NCI-H510A treated with DMSO at 0.1 percent for 48 hours (cell line): ENCODE data around the gene CPED1.
"Not testable (repeated sequence)": the region's sequence is repeated elsewhere in the genome, so short reads cannot be mapped to it uniquely, and the experiment has no call there.

Source experiments
- DNase-seq: peaks from one replicate; lab custom pipeline; 2025; lab: John Stamatoyannopoulos, UW

Gene CPED1

DNA sequence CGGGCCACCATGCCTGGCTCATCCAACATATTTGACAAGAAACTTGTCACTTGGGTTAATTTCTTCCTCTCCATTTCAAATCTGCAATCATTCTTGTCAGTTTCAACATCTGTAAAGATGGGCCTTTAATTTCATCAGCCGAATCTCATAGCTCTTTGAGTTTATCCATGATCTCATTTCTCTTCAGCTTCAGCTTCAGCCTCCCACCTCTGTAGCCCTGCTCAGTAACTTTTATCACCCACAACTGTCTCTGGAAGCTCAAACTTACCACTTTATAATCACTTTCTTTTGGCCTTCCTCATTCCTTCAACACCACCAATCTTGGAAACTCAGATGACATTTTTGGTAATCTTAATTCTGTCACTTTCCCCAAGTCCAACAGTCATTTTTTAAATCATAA is 83.2 kb downstream of the CPED1 start:
- no peak for DNase-seq

DNA sequence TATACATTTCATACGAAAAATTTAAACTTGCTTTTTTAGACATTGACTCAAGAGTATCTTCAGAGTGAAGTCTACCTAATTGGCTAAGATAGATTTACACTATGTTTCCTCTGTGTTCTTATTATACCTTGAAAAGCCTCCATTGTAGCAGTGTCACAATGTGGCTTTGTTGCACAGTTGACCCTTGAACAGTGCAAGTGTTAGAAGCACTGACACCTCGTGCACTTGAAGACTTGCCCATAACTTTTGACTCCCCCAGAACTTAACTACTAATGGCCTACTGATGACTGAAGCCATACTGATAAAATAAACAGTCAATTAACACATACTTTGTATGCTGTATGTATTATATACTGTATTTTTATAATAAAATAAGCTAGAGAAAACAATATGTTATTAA is 84.3 kb downstream of the CPED1 start:
- DNase-seq: no peak

DNA sequence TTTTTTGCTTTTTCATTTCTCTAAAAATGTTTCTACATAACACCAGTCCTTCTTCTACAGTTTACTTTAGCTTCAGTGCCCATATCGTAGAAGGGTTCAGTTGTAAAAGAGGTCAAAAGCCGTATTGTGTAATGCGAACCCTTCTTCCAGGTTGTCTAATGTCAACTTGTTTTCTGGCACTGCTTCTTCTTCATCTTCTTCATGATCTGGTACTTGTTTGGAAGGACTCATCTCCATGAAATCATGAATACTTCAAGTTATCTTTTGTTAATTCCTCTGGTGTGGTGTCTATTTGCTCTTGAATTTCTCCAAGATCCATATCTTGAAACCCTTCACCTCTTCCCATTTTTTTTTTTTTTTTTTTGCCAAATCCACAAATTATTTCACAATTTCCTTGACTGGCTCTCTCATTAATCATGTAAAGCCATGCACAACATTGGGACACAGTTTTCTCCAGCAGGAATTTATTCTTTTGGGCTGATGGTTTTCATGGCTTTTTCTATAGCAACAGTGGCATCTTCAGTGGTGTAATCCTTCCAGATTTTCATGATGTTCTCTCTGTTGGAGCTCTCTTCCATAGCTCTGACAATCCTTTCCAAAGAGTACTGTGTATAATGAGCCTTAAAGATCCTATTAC is 85.1 kb downstream of the CPED1 start:
- no peak for DNase-seq

DNA sequence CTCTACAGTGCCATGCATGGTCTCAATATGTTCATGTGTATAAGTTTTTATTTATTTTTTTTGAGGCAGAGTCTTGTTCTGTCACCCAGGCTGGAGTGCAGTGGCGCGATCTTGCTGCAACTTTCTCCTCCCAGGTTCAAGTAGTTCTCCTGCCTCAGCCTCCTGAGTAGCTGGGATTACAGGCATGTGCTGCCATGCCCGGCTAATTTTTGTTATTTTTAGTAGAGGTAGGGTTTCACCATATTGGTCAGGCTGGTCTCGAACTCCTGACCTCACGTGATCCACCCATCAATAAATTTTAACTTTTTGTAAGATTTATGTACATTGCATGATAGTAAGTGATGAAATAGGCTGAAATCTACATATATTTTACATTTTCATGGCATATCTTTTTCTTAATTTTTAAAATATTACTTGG is 86.9 kb downstream of the CPED1 start:
- not testable (repeated sequence) for DNase-seq

DNA sequence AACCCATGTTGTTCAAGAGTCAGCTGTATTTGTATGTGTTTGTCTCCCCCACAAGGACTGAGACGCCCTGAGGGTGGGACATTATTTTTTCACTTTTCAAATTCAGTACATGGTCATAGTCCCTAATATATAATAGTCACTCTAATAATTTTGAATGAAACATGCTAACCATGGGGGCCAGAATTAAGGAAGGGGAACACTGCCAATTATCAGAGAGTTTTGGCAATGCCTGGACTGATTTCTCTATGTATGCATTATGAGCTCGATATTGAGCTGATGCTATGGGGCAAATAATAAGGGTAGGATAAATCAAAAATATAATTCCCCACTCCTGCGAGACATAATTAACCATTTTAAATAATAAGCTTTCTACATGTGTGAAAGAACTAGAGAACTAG is 87.4 kb downstream of the CPED1 start:
- DNase-seq: no peak

DNA sequence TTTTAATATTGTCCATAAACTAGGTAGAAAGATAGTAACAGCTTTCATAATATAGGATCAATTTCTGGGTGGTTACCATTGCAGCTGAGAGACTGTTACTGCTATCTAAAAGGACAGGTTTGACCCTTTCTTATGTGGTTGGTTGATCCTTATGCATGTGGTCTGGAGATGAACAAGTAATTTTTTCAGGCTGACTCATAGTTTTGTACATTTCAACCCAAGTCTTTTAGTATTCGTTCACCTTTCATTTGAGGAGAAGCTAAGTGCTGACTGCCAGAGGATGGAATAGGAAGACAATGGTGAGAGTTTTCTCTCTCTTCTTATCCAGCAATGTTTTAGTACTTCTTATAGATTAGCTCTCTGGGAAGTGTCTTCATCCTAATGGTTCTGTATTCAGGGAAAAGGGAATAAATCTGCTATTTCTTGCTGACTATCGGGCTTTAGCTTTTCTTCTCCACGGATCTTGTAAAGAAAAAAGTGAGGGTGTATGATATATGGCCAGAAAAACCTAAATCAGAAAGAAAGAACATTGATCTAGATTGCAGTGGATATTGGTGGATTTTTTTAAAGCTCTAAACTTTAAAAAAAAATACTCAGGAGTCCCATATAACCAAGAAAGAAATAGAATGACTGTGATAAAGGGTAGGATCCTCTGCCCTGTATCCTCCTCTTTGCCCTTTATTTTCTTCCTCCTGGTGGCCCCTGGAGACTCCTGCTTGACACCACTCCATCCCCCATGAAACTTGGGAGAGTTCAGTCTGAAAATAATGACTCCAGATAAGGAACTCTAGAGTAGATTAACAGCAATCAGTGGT is 88.0 kb downstream of the CPED1 start:
- DNase-seq: no peak

DNA sequence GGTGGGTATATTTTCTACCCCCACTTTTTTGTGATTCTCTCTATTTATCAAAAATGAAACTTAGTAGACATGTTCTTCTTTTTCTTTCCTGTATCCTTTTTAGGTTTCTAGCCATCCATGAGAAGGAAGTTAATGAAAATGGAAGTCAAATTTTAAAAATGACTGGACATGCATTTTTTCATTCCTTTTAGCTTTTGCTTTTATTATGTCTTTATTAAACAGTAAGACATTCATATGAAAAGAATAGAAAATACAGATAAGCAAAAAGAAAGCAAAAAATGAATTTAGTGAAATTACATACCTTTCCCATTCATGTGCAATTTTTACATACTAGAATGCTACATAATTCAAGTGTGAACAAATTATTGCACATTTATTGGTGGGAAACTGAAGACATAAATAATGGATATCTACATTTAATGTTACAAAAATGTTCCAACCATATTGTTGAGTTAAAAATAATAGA is 88.7 kb downstream of the CPED1 start:
- no peak for DNase-seq

DNA sequence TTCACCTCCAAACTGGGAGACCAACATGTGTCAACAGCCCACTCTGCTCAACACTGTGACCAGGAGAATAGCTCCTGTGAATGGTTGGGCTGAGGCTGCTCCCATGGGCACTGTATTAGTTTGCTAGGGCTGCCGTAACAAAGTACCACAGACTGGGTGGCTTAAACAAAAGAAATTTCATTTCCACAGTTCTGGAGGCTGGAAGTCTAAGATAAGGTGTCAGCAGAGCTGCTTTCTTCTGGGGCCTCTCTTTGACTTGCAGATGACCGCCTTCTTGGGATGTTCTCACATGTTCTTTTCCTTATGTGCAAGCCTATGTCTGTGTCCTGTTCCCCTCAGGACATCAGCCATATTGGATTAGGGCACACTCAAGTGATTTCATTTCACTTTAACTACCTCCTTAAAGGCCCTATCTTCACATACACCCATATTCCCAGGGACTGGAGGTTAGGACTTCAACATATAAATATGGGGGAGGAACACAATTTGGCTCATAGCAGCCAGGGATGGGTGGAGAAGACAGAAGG is 90.3 kb downstream of the CPED1 start:
- DNase-seq: no peak

DNA sequence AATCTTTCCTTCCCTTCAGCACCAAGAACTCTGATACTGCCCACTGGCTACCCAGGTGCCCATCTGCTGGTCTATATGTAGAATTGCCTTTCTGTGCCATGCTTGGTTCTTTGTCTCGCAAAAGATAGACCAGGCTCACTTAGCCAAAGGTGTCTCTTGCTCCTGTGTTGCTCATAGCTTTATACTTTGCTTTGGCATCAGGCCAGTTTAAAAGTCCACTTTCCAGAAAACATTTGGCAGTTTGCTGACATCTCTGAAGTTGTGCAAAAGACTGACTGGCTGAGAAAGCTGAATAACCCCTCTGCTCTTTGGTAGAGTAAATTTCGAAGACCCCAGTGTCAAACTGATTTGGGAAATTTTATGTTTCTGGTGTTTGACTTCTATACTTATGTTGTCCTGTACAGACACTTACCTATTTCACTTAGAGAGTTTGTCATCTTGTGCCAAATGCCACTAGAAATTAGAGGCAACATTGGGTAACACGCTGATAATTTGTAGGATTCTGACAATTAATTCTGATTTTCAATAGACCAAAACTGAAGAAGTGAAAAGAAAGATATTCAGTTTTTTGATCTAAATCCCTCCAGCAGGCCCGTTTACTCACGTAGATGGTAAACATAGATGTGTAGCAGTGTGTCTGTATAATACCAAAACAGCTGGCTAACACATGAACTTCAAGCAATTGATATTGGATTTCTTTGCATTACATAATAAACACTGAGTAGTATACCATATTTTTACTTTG is 91.1 kb downstream of the CPED1 start:
- no peak for DNase-seq

DNA sequence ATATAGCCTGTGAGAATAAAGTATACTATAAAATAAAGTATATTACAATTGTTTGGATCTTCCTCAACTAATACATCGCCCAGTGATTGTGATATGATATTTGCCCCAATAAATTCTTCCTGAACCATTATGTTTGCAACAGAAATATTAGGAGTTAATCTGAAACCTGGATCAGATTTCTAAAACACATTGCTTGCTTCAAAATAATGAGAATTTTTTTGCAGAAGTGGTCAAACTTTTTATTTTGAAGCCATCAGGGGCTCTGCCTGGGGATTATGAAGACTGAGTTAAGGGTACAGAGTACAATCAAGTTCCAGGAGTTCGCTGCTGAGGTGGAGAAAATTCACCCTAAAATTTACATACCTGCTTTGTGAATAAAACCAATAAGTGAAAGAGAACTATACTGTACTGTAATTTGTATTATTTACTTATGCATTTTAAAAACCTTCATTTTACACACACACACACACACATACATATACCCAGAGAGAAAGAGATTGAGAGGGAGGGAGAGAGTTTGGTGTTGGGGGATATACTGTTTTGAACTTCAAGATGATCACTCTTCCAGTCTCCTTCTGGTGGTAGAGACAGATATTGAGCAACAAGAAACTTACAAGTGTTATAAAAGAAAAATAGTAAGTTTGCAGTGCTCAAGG is 91.9 kb downstream of the CPED1 start:
- no peak for DNase-seq

DNA sequence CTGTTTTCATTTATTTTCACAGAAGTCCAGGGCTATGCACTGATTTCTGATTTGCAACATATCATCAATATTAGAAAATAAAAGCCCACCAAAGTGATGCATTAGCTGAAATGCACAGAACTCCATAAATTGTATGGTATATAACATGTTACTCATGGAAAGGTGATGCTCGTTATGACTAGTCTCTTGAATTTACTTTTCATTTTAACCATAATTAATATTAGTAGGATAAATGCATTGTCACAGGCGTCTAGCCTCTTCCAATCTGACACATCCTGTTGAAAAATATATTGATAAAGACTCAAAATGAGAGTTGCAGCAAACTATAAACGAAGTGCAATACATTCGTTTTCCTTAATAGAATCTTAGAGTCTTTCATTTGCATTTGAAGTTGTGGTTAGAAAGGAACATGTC is 92.4 kb downstream of the CPED1 start:
- DNase-seq: no peak

DNA sequence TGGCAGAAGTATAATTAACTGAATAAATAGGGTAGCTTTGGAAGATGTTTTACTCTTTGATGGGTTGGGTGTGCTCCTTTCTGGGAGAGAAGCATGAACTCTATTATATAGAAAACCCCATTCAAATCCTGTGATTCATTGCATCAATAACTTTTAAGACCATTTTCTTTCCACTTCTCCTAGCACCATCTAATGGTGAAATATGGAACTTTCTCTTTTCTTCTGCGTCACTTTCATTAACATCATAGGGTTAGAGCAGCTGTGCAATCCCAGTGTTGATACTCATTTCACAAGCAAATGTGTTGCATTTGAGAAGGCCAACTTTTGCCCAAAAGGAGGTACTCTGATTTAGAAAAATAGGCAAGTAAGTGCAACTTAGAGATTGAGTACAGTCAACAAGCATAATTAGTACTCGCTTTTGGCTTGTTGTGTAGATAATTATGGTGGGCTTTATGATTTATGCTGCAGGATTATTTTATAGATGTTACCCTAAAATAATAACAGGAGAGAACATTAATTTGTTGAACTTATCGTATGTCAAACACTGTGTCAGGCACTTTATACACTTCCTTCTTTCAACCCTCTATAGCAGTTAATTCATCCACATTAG is 92.9 kb downstream of the CPED1 start:
- DNase-seq: peak; percentile 55

DNA sequence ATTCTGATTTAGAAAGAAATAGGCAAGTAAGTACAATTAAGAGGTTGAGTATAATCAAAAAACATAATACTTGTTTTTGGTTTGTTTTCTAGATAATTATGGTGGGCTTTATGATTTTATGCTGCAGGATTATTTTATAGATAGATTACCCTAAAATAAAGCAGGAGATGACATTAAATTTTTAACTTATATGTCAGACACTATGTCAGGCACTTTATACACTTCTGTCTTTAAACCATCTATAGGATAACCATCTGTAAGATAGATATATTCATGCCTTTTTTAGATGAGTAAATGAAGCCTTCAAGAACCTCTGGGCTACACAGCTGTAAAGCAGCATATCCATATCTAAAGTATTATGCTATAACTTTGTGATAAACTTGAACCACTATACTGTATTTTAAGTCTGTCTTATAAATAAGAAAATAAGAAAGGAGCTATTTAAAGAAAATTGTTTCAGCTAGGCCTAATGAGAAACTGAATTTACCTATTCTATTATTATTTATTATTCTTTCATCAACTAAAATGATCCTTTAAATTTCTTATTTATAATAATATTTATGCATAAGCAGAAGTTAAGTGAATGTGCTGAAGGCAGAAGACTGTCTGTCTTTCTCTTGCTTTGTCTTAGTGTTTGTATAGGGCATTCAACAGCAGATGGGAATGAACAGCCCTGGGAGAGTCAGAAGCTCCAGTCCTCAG is 94.0 kb downstream of the CPED1 start:
- no peak for DNase-seq

DNA sequence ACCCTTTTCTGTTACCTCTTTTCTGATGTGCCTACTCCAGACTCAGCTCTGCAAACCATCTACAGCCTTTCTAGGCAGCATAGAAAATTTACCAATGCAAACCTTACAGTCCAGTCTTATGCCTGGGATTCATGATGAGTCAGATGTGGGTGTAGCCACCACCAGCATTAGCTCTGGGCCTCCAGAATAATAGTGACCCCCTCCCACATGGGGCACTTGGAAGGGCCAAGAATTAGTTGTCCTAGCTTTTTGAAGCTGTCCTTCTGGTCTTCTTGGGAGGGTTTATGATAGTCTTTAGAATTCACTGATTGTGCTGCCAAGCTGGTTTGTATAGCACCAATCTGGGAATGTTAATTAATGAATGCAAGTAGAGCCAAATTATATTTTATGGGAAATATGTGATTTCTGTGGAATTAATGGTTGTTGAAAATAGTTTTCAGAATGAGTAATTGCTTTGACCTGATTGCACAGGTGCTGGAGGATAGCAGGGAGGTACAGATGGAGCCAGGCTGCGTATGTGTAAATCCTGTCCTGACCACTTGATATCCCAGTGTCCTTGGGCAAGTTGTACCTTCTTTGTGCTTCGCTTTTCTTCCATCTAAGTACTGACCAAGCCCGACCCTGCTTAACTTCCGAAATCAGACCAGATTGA is 94.8 kb downstream of the CPED1 start:
- DNase-seq: no peak

DNA sequence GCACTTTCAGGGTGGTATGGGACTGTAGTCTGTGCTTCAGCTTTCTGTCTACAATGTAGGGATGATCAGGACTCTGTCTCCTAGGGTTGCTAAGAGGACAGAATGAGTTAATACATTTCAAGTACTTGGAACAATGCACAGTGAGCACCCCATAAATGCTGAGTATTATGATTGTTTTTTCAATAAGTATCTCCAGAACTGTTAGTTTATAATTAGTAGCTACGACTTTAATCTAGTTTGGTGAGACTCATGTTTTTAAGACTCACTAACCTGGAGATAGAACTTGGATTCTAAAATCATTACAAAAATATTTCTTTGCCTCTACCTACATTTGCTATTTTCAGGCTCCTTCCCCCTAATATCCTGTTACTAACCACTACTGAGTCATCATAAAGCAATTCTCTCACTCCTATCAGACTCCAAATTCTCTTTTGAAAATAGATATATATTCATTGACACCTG is 95.3 kb downstream of the CPED1 start:
- DNase-seq: no peak

DNA sequence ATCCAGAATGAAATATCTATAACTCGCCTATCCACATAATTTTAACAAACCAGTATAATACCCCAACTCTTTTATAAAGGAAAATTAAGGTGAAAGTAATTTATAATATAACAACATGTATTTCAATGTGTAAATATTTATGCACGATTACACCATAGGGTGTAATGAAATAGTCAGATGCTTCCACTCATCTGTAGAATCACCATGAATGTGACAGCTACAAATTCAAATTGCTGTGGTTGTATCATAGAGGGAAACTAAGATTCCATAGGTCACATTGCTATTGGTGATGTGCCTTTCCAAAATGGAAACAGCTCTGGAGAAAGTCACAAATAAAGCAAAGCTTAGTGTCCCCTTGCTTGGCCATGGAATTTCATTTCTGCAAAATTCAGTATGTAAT is 95.7 kb downstream of the CPED1 start:
- no peak for DNase-seq

DNA sequence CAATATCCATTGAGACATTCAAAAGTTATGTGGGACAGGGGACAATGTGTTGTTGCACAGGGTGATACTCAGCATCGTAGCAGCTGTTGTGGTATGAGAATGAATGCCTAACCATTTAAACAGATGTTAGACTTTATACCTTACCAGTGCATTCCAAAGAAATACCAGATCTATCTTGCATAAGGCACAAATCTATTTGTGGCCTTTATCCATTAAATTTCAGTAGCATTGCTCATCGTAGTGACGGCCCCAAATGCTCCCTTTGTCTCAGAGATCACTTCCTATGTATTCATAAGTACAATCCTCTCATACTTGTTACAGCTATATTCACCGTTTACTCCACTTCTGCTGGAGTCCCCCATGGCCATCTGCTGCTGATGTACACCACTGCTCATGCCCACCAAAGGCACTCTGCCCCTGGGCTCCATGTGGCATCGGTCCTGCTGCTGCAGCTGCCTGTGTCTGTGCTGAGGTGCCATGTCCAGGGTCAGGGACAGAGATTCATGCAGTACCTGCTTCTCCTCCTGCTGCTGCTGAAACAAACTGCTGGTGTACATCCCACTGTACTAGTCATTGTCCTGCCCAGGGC is 96.3 kb downstream of the CPED1 start:
- DNase-seq: no peak

DNA sequence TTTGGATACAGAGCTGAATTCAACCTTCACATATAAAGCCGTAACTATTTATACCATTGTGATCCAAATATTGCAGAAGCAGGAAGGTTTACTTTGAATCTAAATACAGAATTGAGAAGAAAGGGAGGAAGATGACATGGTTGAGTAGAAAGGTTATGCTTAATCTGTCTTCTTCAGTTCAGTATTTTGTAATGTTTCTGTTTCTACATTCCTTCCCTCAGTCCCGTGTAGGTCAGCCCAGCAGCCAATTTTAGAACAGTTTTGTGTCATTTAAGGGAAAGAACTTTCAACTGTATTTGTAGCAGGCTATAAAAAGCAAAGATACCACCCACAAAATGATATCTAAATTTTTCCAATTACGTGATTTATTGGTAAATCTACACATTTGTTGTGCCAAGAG is 97.4 kb downstream of the CPED1 start:
- no peak for DNase-seq

DNA sequence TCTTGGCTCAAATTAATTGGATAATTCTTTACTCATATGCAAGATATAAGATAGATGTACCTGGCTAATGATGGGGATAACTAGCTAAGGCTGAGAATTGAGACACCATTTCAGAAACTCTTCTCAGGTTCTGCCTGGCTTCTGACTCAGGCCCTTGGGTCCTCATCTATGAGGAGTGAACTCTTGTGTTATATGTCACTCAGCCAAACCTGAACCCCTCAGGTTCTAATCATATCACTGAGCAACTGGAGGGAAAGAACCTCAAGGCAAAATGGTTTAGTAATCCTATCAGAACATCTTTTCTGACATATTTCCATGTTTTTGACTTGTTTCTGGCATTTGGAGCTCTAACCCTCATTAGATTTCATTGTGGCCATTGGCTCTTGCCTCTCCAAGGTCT is 100.4 kb downstream of the CPED1 start:
- no peak for DNase-seq

DNA sequence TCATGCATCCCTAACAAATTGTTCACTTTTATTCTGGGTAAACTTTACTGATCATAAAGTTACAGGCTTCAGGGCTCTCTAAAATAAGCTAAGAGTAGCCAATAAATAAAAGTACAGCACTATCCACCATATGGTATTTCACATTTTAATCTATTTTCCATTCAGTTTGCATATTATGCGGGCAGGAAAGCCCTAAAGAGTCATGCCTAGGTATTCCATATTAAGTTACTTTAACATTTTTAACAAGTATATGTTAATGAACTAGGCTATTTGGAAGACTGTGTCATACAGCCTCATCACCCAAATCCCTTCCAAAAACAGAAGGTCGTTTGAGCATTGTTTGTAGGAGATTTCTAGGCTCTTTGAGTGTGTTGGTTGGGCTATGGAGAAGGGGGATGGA is 106.3 kb downstream of the CPED1 start:
- no peak for DNase-seq
